Activated gamma-delta T cell treated with anti-CD3 and anti-CD28 coated beads, Interleukin-2, amount 50 U/mL, for 16 hours (primary cell): ENCODE measurements around the gene SLC25A11.

Source experiments
- DNase-seq: peaks from one replicate; pipeline ENCODE4 v3.0.0-alpha.2; 2020; ENCODE audit warnings: low read depth

Gene SLC25A11

DNA sequence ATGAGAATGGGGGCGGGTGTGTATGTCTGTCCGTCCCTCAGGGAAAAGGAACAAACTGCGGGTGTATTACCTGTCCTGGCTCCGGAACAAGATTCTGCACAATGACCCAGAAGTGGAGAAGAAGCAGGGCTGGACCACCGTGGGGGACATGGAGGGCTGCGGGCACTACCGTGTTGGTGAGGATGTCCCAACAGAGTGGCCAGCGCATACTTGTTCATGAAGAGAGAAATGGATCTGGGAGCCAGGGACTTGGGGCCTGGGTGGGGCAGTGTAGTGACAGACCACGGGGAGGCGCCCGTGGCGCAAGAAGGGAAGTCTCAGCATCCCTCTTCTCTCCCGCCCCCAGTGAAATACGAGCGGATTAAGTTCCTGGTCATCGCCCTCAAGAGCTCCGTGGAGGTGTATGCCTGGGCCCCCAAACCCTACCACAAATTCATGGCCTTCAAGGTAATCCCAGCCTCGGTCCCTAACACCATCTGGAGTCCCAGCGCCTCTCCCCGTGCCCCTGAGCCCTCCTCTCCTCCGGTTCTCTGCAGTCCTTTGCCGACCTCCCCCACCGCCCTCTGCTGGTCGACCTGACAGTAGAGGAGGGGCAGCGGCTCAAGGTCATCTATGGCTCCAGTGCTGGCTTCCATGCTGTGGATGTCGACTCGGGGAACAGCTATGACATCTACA is 44.1 kb downstream of the SLC25A11 start:
- DNase-seq: no peak

DNA sequence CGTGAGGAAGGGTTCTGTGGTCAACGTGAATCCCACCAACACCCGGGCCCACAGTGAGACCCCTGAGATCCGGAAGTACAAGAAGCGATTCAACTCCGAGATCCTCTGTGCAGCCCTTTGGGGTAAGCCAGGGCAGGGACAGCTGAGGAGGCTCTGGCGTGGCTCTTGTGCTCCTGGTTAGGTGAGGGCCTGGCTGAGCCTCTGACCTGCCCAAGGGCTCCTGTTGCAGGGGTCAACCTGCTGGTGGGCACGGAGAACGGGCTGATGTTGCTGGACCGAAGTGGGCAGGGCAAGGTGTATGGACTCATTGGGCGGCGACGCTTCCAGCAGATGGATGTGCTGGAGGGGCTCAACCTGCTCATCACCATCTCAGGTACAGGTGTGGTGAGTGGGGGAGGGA is 44.7 kb downstream of the SLC25A11 start:
- no peak for DNase-seq

DNA sequence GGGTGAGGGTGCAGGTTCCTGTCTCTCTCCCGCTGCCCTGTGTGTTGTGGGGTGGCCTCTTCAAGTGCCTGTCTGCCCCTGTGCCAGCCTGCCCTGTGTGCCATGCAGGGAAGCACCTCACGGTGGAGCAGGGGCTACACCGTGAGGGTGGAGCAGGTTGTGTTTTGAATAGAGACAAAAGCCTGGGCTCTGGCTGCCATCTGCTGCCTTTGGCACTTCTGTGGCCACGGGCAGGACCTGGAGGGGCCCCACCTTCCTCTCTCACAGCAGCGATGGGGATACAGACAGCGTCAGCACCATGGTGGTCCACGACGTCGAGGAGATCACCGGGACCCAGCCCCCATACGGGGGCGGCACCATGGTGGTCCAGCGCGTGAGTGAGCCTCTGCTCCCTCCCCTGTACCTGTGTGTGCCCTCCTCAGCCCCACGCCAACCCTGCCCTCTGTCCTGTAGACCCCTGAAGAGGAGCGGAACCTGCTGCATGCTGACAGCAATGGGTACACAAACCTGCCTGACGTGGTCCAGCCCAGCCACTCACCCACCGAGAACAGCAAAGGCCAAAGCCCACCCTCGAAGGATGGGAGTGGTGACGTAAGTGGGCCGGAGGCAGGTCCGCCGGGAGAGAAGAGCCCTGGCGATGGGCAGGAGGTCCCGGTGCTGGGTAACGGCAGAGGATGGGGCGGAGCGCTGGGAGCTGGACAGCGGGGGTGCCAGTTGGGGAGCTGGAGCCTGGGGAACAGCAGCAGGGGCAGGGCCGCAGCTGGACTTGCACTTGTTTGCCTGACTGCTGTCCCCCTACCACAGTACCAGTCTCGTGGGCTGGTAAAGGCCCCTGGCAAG is 45.9 kb downstream of the SLC25A11 start:
- no peak for DNase-seq

DNA sequence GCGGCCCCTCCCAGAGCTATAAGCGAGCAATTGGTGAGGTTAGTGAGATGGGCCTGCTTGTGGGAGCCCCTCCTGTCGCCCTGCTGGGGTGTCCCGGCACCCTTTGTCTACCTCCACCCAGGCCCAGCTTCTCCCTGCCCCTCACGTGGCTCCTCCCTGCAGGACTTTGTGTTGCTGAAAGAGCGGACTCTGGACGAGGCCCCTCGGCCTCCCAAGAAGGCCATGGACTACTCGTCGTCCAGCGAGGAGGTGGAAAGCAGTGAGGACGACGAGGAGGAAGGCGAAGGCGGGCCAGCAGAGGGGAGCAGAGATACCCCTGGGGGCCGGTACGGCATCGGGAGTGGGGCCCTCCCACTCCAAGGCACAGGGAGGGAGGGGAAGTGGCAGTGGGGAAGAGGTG is 46.6 kb downstream of the SLC25A11 start:
- no peak for DNase-seq

DNA sequence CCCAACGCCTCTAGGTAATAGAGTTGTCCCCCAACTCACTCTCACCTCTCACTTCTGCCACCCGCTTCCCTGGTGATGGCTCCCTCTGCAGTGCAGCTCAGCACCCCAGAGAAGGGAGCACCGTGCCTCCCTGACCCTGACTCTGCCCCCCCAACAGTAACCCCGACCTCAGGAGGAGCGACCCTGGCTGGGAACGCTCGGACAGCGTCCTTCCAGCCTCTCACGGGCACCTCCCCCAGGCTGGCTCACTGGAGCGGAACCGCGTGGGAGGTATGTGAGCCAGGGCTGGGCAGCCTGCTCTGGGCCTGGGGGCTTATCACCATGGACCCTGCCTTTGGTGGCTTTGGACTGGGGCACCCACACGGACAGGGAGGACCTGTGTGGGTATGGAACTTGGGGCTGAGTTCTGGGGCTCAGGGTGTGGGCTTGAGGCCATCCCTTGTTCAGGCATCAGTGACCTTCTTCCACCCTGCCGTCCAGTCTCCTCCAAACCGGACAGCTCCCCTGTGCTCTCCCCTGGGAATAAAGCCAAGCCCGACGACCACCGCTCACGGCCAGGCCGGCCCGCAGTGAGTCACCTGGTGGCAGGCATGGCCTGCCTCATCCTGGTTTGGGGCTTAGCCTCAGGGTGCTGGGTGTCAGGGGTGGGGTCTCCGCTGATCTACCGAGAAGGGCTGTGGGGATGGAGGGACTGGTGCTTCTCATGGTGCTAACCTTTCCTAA is 47.2 kb downstream of the SLC25A11 start:
- DNase-seq: no peak

DNA sequence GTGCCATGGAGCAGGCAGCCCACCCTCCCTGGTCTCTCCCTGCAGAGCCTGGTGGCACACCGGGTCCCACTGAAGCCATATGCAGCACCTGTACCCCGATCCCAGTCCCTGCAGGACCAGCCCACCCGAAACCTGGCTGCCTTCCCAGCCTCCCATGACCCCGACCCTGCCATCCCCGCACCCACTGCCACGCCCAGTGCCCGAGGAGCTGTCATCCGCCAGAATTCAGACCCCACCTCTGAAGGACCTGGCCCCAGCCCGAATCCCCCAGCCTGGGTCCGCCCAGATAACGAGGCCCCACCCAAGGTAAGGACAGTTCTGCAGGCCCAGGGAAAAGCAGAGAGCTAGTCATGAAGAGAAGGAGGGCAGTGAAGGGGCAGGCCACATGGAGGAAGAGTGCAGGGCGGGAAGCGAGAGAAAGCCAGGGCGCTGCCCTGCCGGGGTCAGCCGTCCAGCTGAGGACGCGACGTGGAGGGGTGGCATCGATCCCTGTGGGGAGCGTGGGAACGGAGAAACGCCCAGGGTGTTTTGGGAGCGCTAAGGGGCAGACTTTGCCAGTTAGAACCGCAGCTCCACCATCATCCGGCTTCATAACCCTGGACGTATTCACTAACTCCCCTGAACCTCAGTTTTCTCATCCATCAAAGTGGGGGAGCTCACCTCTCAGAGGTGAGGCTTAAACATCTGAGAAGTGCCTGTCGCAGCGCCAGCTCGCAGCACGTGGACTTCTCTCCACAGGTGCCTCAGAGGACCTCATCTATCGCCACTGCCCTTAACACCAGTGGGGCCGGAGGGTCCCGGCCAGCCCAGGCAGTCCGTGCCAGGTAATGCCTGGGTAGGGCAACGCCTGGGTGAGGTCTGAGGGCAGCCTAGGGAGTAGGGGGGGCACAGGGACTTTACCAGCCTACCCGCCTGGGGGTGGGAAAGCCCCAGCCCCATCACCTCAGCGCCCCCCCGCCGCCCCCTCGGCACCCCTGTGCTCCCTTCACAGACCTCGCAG is 48.1 kb downstream of the SLC25A11 start:
- DNase-seq: no peak

DNA sequence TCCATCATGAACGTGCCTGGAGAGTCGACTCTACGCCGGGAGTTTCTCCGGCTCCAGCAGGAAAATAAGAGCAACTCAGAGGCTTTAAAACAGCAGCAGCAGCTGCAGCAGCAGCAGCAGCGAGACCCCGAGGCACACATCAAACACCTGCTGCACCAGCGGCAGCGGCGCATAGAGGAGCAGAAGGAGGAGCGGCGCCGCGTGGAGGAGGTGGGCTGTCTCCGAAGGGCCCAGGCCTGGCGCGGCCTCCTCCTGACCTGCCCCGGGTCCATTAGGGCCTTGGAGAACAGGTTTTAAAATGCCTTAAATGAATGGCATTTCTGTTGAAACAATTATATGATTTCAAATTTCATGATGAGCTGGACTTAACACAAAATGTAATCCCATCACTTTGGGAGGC is 52.3 kb downstream of the SLC25A11 start:
- DNase-seq: no peak
